Left hindlimb (tissue), 1 donor: ENCODE measurements around the gene NAT14.
"Not testable (repeated sequence)": the region's sequence is repeated elsewhere in the genome, so short reads cannot be mapped to it uniquely, and the experiment has no call there.

Source experiments
- DNase-seq: peaks from one replicate; pipeline ENCODE4 v3.0.0-alpha.2; 2018

Gene NAT14, protein sequence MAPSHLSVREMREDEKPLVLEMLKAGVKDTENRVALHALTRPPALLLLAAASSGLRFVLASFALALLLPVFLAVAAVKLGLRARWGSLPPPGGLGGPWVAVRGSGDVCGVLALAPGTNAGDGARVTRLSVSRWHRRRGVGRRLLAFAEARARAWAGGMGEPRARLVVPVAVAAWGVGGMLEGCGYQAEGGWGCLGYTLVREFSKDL

GRCh38 chr19:55484593-55485438, at the start of gene NAT14:
TSS of gene NAT14 (plus strand) at chr19:55485188. CDS start at chr19:55485709, 521 bp downstream.
- peak; percentile 87 for DNase-seq

- DNase-seq: peak; percentile 9
These were observed 48.1 kb upstream of the NAT14 start for GRCh38 chr19:55436847-55437246.

DNA sequence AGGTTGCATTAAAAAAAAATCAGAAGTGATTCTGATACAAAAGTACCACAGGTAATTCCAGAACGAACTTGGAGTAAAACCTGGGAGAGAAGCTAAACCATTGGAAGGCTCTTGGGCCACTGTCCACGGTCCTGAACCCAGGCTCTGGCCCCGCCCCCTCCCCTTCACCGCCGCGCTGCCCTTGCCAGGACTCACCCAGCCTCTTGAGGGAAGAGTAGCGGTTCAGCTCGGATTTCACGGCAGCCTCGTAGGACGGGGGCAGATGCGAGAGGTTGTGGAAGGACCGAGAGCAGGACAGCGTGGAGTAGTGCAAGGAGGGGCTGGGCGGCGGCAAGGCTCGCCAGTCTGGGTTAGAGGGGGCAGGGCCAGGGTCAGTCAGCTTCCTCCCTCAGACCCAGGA, 47.6 kb upstream of the NAT14 start:
- DNase-seq: peak; percentile 80

DNA sequence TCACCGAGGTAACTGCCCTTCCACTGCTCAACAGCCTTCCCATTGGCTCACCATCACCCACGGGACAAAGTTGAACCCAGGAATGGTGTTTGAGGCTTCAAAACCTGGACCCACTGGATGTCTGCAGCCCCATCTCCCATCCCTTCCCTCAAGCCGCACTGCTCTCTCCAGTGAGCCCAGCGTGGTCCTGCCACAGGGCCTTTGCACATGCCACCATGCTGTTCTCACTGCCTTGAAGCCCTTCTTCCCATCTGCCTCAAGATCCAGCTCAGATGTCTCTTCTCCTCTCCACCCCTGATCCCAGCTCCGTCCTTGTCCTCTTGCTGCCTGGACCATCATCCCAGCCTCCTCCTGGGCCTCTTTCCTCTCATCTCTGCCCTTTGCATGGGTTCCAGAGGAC, 45.9 kb upstream of the NAT14 start:
- no peak for DNase-seq

DNA sequence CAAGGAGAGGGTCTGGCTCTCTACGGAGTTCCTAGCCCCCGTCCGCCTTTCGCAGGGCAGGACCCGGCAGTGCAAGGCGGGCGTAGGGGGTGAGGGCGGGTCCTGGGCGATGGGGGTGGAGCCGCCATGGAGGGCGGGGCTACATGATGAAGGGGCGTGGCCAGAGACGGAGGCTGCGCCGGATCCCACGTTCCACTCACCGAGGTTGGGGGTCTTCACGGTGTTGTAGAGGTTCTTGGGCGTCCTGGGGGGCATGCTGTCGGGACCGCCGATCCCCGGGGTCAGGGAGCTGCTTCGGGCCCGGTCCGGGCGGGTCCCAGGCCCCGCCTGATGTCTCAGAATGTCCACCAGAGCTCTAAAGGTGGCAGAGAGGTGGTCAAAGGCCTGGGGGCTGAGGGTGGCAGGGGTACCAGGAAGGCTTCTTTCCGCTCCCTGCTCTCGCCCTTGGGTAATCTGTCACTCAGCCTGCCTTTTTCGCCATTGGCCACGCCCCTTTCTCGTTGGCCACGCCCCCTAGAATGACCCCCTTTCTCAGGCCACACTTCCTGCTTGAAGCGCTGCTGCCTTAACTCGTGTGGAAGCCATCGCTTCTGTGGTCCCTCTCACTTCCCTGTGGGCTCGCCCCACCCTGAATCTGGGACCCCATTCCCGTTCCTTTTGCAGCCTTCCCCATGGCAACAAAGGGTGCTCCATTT, 44.4 kb upstream of the NAT14 start:
- DNase-seq: peak; percentile 27

- no peak for DNase-seq
These were observed 43.7 kb upstream of the NAT14 start for GRCh38 chr19:55441319-55441691.

GRCh38 chr19:55441692-55442321, 43.2 kb upstream of the NAT14 start:
- DNase-seq: no peak

- DNase-seq: no peak
These were observed 42.5 kb upstream of the NAT14 start for GRCh38 chr19:55442372-55442961.

DNA sequence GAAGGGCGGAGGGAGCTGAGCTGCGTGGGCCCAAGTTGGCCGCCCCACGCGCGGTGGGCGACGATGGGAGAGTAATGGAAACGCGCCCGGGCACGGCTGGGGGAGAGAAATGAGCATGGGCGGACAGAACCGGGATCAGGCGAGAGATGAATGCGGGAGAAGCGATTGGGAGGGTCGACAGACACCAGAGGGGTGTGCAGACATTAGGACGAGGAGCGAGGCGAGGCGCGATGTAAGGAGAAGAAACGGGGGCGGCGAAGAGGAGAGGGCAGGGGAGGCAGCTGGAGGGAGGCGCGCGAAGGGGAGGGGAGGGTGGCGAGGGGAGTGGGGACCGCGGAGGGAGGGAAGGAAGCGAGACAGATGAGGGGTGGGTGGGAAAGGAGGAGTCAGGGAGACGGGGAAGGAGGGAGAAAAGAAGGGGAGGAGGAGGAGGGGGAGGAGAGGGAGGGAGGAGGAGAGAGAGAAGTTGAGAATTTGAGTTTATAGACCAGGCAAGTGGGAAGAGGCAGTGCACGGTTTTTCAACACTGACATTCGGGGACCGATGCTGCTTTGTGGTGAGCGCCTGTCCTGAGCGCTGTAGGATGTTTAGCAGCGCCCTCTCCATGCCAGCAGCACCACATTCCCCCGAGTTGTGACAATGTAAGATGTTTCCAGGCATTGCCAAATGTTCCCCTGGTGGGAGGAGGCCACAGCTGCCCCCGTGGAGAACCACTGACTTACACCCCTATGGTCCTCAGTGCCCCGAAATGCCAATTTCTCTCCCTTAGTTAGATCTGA, 41.8 kb upstream of the NAT14 start, which contains the start of gene SHISA7:
Gene SHISA7 (minus strand): TSS at position 256 of the 779 bp plus-strand sequence. CDS start 437 bp downstream, outside the sequence.
- no peak for DNase-seq

GRCh38 chr19:55443824-55444480, 41.0 kb upstream of the NAT14 start:
- no peak for DNase-seq

DNA sequence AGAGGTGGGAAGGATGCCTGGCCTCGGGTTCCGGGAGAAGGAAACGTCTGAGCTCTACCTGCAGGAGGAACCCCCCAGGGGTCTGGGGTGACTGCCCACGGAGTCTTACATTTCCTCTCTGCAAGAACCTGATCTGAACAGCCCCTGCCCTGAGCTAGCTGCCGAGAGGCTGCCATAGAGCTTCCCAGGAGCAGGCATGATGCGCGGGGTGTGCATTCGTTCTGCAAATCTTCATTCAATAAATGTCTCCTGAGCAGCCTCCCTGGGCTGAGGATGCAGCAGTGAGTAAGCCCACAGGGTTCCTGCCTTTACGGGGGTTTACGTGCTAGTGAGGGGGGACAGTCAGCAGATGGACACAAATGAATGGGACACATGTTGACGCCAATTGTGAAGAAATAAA, 40.3 kb upstream of the NAT14 start:
- DNase-seq: no peak

DNA sequence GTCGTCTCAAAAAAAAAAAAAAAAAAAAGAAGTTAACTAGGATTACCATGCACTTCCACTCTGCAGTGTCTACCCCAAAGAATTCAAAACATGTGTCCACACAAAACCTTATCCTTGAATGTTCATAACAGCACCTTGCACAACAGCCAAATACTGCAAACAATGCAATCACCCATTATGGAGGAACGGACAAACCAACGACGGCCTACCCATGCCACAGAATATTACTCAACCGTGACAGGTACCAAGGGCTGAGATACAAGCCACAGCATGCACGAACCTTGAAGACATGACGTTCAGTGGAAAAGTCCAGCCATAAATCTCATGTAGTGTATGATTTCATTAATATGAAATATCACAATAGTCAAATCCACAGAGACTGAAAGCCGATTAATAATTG, 38.9 kb upstream of the NAT14 start:
- DNase-seq: no peak

DNA sequence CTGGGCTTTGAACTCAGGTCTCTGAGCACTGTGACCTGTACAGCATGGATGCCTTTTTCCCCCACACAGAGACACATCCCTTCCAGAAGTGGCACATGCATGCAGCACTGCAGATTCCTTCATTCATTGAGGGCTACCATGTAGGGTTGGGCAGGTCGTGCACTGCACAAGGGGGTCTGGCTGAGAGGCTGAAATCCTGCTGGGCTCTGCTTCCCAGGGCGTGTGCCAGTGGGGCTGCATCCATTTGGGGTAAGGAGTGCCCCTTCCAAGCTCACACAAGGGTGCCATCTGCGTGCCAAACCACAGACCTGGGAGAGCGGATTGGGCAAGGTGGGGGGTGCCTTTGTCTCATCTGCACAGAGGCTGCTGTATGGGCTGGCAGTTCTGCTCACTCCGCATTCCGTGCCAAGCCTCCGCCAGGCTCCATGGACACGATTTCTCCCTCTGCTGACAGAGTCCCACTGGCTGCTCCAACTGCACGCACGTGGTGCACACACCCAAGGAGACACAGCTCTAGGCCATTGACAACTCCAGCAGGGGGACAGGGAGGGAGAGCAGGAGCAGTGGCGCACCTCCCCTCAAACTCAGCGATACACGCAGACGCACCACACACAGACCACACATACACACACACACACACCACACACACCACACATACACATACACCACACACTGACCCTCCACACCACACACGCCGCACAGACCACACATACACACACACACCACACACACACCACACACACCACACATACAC, 37.4 kb upstream of the NAT14 start:
- DNase-seq: no peak

- not testable (repeated sequence) for DNase-seq
These were observed 36.9 kb upstream of the NAT14 start for GRCh38 chr19:55448175-55448490.

- DNase-seq: no peak
These were observed 35.5 kb upstream of the NAT14 start for GRCh38 chr19:55449469-55449868.

- no peak for DNase-seq
These were observed 33.6 kb upstream of the NAT14 start for GRCh38 chr19:55451163-55451964.

DNA sequence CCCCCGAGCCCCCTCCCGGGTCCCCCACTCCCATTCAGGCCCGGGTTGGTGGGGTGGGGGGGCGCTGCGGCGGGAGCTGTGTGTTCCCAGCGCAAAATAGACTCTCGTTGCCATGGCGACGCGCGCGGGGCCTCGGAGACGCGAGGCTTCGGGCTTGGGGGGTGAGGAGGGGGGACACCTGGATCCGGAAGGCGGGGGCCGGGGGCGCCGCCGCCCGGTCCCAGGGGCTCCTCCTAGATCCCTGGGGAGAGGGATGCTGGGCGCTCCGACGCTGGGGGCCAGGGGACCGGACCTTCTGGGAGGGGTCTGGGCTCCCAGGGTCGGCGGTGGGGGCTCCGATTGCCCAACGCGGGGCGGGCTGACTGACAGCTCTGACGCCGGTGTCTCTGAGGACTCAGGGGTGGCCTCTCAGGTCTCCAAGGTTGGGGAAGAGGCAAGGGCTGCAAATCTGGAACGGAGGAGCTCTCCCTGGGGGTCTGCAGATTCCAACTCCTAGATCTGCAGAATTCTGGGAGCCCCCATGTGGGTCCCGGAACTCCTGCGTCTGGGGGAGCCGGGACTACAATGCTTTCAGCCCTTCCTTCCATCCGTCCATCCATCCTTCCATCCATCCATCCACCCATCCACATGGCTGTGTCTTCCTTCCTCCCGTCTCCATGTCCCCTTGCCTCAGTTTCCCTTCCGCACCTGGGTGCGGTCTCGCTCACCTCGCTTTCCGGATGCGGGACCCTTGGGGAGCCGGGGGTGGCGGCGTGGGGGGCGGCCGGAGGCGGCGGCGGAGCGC, 32.8 kb upstream of the NAT14 start:
- peak; percentile 67 for DNase-seq

GRCh38 chr19:55452749-55453346, 32.1 kb upstream of the NAT14 start:
- DNase-seq: peak; percentile 94
